Keratinocyte (primary cell): ENCODE results near the gene ZNF329. TPM values are rescaled to one million over a fixed set of nuclear protein-coding genes. Genes with fewer than 3 reads are reported as not detected.

Experiments used
- DNase-seq: peaks from one replicate; pipeline ENCODE4 v3.0.0-alpha.2; 2011; ENCODE audit warnings: low read depth, missing footprints, low spot score
- FAIRE-seq: peaks from 2 replicates; lab custom pipeline; 2011; peaks lifted over from hg19 to GRCh38; lab: Jason Lieb, UNC
- H2AFZ ChIP-seq: 2 replicates; pipeline ENCODE4 v1.6.0; 2012; ENCODE audit warnings: low read length, control low read depth, inconsistent platforms; ENCODE audit not compliant: control insufficient read depth
- H3K27ac ChIP-seq: 2 replicates; pipeline ENCODE4 v1.5.1; 2011; ENCODE audit warnings: low read length; ENCODE audit not compliant: control insufficient read depth, insufficient read depth
- H3K27me3 ChIP-seq: 3 replicates; pipeline ENCODE4 v1.6.0; 2011; ENCODE audit warnings: low read length; ENCODE audit not compliant: control insufficient read depth, insufficient read depth; ENCODE audit errors: extremely low read depth
- H3K36me3 ChIP-seq, 2 experiments: 2 replicates in 1 of 2; 3 replicates in 1 of 2; pipeline ENCODE4 v1.5.1; 2011; ENCODE audit warnings: low read length in 2 of 2, mild to moderate bottlenecking in 1 of 2; ENCODE audit not compliant: control insufficient read depth in 2 of 2, insufficient read depth in 2 of 2; ENCODE audit errors: extremely low read depth in 1 of 2
- H3K4me1 ChIP-seq: 3 replicates; pipeline ENCODE4 v1.5.1; 2011; ENCODE audit warnings: low read length; ENCODE audit not compliant: control insufficient read depth, insufficient read depth; ENCODE audit errors: extremely low read depth
- H3K4me2 ChIP-seq: 3 replicates; pipeline ENCODE4 v1.6.0; 2011; ENCODE audit warnings: low read depth, low read length; ENCODE audit not compliant: control insufficient read depth, insufficient read depth; ENCODE audit errors: extremely low read depth
- H3K4me3 ChIP-seq, 3 experiments: fragments of 200-600 bp in 1 of 3; sonication (generic) in 1 of 3; 2 replicates in 2 of 3; 3 replicates in 1 of 3; pipeline ENCODE4 v1.5.1; 2011 to 2016; ENCODE audit warnings: low read length in 3 of 3, mild to moderate bottlenecking in 3 of 3, control low read depth in 2 of 3, inconsistent platforms in 1 of 3, low read depth in 1 of 3, mixed read lengths in 1 of 3, mixed run types in 1 of 3, moderate library complexity in 1 of 3; ENCODE audit not compliant: control insufficient read depth in 2 of 3, insufficient read depth in 2 of 3; ENCODE audit errors: extremely low read depth in 1 of 3
- H3K79me2 ChIP-seq: 2 replicates; pipeline ENCODE4 v1.6.0; 2012; ENCODE audit warnings: low read length; ENCODE audit not compliant: control insufficient read depth, insufficient read depth
- H3K9ac ChIP-seq: 3 replicates; pipeline ENCODE4 v1.6.0; 2011; ENCODE audit warnings: low read length; ENCODE audit not compliant: control insufficient read depth, insufficient read depth; ENCODE audit errors: extremely low read depth
- H3K9me1 ChIP-seq: 3 replicates; pipeline ENCODE4 v1.6.0; 2011; ENCODE audit warnings: low read length; ENCODE audit not compliant: control insufficient read depth, insufficient read depth; ENCODE audit errors: extremely low read depth
- H3K9me3 ChIP-seq: 2 replicates; pipeline ENCODE4 v1.5.1; 2012; ENCODE audit warnings: low read depth, low read length; ENCODE audit not compliant: control insufficient read depth
- H4K20me1 ChIP-seq: 3 replicates; pipeline ENCODE4 v1.6.0; 2011; ENCODE audit warnings: low read length; ENCODE audit not compliant: control insufficient read depth, insufficient read depth; ENCODE audit errors: extremely low read depth
- CTCF ChIP-seq, 3 experiments: IDR thresholded peaks in 1 of 3; conservative IDR thresholded peaks in 1 of 3; optimal IDR thresholded peaks in 1 of 3; 2 replicates in 2 of 3; 3 replicates in 1 of 3; pipeline versions ENCODE3 to v1.5.1; 2011; ENCODE audit warnings: low read length in 3 of 3, mild to moderate bottlenecking in 3 of 3, moderate library complexity in 2 of 3, control low read depth in 1 of 3, inconsistent platforms in 1 of 3; ENCODE audit not compliant: insufficient read depth in 2 of 3; ENCODE audit errors: extremely low read depth in 1 of 3
- EZH2 ChIP-seq: IDR thresholded peaks from one replicate; pipeline ENCODE4 v1.6.1; 2012; ENCODE audit warnings: inconsistent platforms, mild to moderate bottlenecking, low read length, moderate library complexity
- dilution Hi-C: fragments of 300-500 bp; cut with MboI; formaldehyde crosslinking; loops from one replicate; pipeline ENCODE4 v1.7.0; 2020; ENCODE audit warnings: low sequenced_read_pairs; ENCODE audit not compliant: extremely low pct_ligation_motif_present
- polyA minus RNA-seq, 3 experiments: library from RNA; depleted of rRNA, polyadenylated mRNA; stranded (reverse); fragments of >200 nt; gene quantifications; 1 replicate in 1 of 3; 2 replicates in 1 of 3; 3 replicates in 1 of 3; pipeline ENCODE4 v1.2.3, GENCODE V29; 2011
- polyA plus RNA-seq, 5 experiments: library from polyadenylated mRNA; depleted of rRNA in 3 of 5; stranded (reverse) in 3 of 5; stranded (forward) in 1 of 5; unstranded in 1 of 5; fragments of >200 nt; gene quantifications; 1 replicate in 1 of 5; 2 replicates in 3 of 5; 3 replicates in 1 of 5; pipeline versions ENCODE4 v1.2.1 to v1.2.3, GENCODE V29; 2011 to 2012; ENCODE audit warnings: missing spikeins in 2 of 5, low read depth in 1 of 5, low replicate concordance in 1 of 5

ZNF329 gene
- polyA plus RNA-seq (6.9 to 8.5 TPM (median 8.4 TPM) in 3 replicates), polyA minus RNA-seq (6.8 to 13.6 TPM (median 11.8 TPM) in 3 replicates)
- polyA plus RNA-seq (2011; ENCODE audit: low read depth) = 6.3 TPM
- 6.0 and 9.9 TPM in 2 replicates for polyA plus RNA-seq (2011; cell fraction: cytosol; rRNA removed)
- polyA plus RNA-seq (2011; cell fraction: nucleus; rRNA removed) = 10.7 and 11.2 TPM in 2 replicates
- 6.3 and 7.4 TPM in 2 replicates for polyA plus RNA-seq (2012; ENCODE audit: low replicate concordance)
- polyA minus RNA-seq (2011; cell fraction: cytosol; rRNA and poly(A)+ RNA removed) = 7.9 TPM
- polyA minus RNA-seq (2011; cell fraction: nucleus; rRNA and poly(A)+ RNA removed) = 6.1 and 11.9 TPM in 2 replicates

DNA sequence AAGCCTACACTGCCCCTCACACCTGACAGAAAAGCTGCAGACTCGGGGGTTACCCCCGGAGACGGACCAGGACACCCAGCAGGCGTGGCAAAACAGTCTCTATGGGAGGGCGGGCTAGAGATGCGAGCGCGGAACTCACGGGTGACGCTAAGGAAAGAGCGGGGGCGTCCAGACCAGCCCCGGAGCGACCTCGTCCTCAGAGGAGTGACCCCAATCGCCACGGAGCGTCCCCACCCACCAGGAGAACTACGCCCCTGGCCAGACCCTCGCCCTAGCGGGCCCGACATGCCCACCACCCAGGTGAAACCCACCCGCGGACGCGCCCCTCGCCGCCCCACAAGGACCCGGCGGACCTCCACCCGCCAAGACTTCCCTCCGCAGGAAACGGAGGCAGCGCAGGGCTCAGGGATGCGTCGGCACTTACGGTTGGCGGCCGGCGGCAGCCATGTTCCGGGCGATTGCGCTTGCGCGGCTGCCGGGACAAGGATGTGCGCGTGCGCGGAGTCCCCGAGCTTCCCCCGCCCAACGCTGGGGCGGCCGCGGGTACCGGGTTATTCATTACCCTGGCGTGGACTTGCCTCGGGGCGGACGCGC, at the start of gene ZNF329:
Gene ZNF329, minus strand, starts transcription at position 462 of the 594 bp plus-strand sequence. CDS start 21,286 bp downstream, outside the sequence.
- DNase-seq (peak; percentile 35), FAIRE-seq (peak; percentile 76)
- Histone ChIP-seq H3K27me3 (no peaks in the 10 kb centered on the region), H4K20me1 (no peaks in the 10 kb centered on the region), H3K79me2 (peaks cover 28% of the 10 kb centered on the region), H3K9ac (peak within 1 kb of the TSS; percentile 90), H3K4me3 (peak within 1 kb of the TSS; percentile 77 to 100 (median 88)), H3K9me3 (no peaks in the 10 kb centered on the region), H3K4me1 (peaks cover 9% of the 10 kb centered on the region), H3K36me3 (no peaks in the 10 kb centered on the region), H2AFZ (peak within 1 kb of the TSS; percentile 92), H3K4me2 (peak within 1 kb of the TSS; percentile 94), H3K9me1 (no peaks in the 10 kb centered on the region), H3K27ac (peak within 1 kb of the TSS; percentile 76)
- dilution Hi-C loops = no loop called here
- TF ChIP-seq EZH2 = no peak
- no peak for TF ChIP-seq CTCF (optimal IDR thresholded peaks at IDR 0.05 in 1 of 3, IDR thresholded peaks at IDR 0.05 in 1 of 3, conservative IDR thresholded peaks at IDR 0.05 in 1 of 3; ENCODE audit: extremely low read depth in 1 of 3, insufficient read depth in 2 of 3, low read length in 3 of 3)

GRCh38 chr19:58196901-58197616, 46.5 kb upstream of the ZNF329 start:
- Histone ChIP-seq H3K4me1 (no peaks in the 10 kb centered on the region), H3K9ac (no peak overlapping the region), H3K9me1 (no peaks in the 10 kb centered on the region), H3K79me2 (peaks cover 7% of the 10 kb centered on the region), H3K36me3 (peaks cover 50 to 69% of the 10 kb centered on the region in 2 experiments), H3K4me3 (no peak overlapping the region), H3K4me2 (no peak overlapping the region), H3K27ac (no peak overlapping the region), H3K9me3 (peaks cover 82% of the 10 kb centered on the region), H4K20me1 (no peaks in the 10 kb centered on the region), H2AFZ (no peak overlapping the region), H3K27me3 (no peaks in the 10 kb centered on the region)
- FAIRE-seq (no peak), DNase-seq (no peak)
- no peak for TF ChIP-seq CTCF (optimal IDR thresholded peaks at IDR 0.05 in 1 of 3, IDR thresholded peaks at IDR 0.05 in 1 of 3, conservative IDR thresholded peaks at IDR 0.05 in 1 of 3; ENCODE audit: extremely low read depth in 1 of 3, insufficient read depth in 2 of 3, low read length in 3 of 3)
- no peak for TF ChIP-seq EZH2
- dilution Hi-C loops = no loop called here
